ENCODE measurements around the gene ABHD6. TPM values are rescaled to one million over a fixed set of nuclear protein-coding genes. Genes with fewer than 3 reads are reported as not detected.

ABHD6 gene
- polyA plus RNA-seq, 3 donors, result 7.3 to 11.6 (median 9.0) TPM

DNA sequence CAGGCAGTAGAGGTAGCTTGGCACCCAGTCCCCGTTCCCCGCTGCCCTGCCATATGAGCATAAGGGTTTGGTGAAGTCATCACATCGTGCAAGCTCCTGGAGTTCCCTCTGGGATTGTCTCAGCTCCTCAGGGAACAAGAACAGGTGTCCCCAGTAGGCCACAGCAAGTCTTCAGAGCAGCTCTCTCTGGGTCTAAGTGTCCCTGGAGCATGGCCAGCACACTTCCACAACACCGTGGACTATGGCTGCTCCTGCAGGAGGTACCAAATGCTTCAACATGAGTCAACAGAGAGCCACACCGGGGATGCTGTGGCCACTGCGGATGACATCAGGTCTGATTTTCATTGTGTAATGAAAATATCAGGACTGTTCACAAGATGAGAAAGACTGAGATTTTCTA is 23.1 kb downstream of the ABHD6 start:
- Histone ChIP-seq H3K9me3 (replicated peaks in 1 of 2; ENCODE audit: control insufficient read depth in 1 of 2, insufficient read depth in 1 of 2, low read length in 2 of 2) (no peaks in the 10 kb centered on the region), H3K79me2 (ENCODE audit: insufficient read depth, low read length) (no peaks in the 10 kb centered on the region), H3K27ac (ENCODE audit: low read depth in 1 of 2, low read length in 2 of 2) (peak overlapping the region in 1 of 2 donors; percentile 32), H2AFZ (ENCODE audit: insufficient read depth, low read depth, low read length, poor library complexity, severe bottlenecking) (no peak overlapping the region), H3K4me3 (replicated peaks in 1 of 3; ENCODE audit: low read depth in 2 of 3, low read length in 3 of 3) (no peak overlapping the region), H3K9ac (ENCODE audit: insufficient read depth, low read length, poor library complexity, severe bottlenecking) (no peak overlapping the region), H3K36me3 (replicated peaks in 1 of 2; ENCODE audit: control insufficient read depth in 1 of 2, insufficient read depth in 2 of 2, low read length in 2 of 2) (peaks cover 19 to 38% of the 10 kb centered on the region in 2 donors), H3K4me2 (replicated peaks; ENCODE audit: extremely low read depth, low read length, poor library complexity, severe bottlenecking) (no peak overlapping the region), H3K4me1 (ENCODE audit: control insufficient read depth in 1 of 2, insufficient read depth in 2 of 2, low read length in 2 of 2) (peaks cover 0 to 6% of the 10 kb centered on the region in 2 donors), H3K27me3 (ENCODE audit: control insufficient read depth in 2 of 2, insufficient read depth in 2 of 2, low read length in 2 of 2) (no peaks in the 10 kb centered on the region), H4K20me1 (ENCODE audit: insufficient read depth, low read length) (no peaks in the 10 kb centered on the region)
- no peaks in the 10 kb centered on the region for H3K9me3 Mint-ChIP-seq
- H3K27ac Mint-ChIP-seq, result peak overlapping the region in 6 of 7 donors; percentile 68 to 89 (median 76)
- intact Hi-C loops (cut with micrococcal nuclease), result no loop called here
- no peak overlapping the region for H3K4me3 Mint-ChIP-seq
- peaks cover 18% of the 10 kb centered on the region for H3K4me1 Mint-ChIP-seq
- no peaks in the 10 kb centered on the region for H3K27me3 Mint-ChIP-seq (ENCODE audit: low read depth in 3 of 3)
- TF ChIP-seq, protein P1, sequence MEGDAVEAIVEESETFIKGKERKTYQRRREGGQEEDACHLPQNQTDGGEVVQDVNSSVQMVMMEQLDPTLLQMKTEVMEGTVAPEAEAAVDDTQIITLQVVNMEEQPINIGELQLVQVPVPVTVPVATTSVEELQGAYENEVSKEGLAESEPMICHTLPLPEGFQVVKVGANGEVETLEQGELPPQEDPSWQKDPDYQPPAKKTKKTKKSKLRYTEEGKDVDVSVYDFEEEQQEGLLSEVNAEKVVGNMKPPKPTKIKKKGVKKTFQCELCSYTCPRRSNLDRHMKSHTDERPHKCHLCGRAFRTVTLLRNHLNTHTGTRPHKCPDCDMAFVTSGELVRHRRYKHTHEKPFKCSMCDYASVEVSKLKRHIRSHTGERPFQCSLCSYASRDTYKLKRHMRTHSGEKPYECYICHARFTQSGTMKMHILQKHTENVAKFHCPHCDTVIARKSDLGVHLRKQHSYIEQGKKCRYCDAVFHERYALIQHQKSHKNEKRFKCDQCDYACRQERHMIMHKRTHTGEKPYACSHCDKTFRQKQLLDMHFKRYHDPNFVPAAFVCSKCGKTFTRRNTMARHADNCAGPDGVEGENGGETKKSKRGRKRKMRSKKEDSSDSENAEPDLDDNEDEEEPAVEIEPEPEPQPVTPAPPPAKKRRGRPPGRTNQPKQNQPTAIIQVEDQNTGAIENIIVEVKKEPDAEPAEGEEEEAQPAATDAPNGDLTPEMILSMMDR (IDR thresholded peaks at IDR 0.05), result no peak
- 90% methylated on average over 4 of the region's 6 CpGs for whole genome bisulfite sequencing (ENCODE audit: insufficient coverage)
- DNase-seq, result peak; percentile 14 to 49 (median 32)
- H3K36me3 Mint-ChIP-seq, result peaks cover 44 to 47% of the 10 kb centered on the region in 2 donors

DNA sequence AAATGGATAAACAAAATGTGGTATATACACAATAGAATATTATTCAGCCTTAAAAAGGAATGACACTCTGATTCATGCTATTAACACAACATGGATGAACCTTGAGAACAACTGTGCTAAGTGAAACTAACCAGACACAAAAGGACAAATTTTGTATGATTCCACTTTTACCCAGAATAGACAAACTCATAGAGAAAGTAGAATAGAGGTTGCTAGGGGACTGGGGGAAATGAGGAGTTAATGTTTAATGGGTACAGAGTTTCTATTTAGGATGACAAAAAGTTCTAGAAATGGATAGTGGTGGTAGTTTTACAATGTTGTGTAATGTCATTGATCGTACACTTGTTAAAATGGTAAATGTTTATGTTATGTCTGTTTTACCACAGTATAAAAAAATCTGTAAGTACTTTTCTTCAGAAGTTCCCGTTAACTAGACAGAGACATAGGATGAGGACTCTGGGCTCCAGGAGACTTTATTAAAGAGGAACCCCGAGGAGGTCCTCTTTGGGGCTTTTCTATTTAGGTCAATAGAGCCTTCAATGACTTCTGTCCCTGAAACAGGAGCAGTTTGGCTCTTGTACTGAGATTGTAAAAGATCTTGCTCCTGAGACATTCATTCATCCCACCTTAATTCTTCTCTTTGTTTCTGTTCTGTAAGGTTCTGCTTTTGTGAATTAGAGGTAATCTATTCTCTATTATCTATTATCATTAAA is 24.5 kb downstream of the ABHD6 start:
- Histone ChIP-seq H3K4me2 (replicated peaks; ENCODE audit: extremely low read depth, low read length, poor library complexity, severe bottlenecking) (no peak overlapping the region), H3K9ac (ENCODE audit: insufficient read depth, low read length, poor library complexity, severe bottlenecking) (no peak overlapping the region), H3K27me3 (ENCODE audit: control insufficient read depth in 2 of 2, insufficient read depth in 2 of 2, low read length in 2 of 2) (no peaks in the 10 kb centered on the region), H3K4me1 (ENCODE audit: control insufficient read depth in 1 of 2, insufficient read depth in 2 of 2, low read length in 2 of 2) (no peaks in the 10 kb centered on the region), H3K36me3 (replicated peaks in 1 of 2; ENCODE audit: control insufficient read depth in 1 of 2, insufficient read depth in 2 of 2, low read length in 2 of 2) (peaks cover 16 to 38% of the 10 kb centered on the region in 2 donors), H4K20me1 (ENCODE audit: insufficient read depth, low read length) (no peaks in the 10 kb centered on the region), H3K4me3 (replicated peaks in 1 of 3; ENCODE audit: low read depth in 2 of 3, low read length in 3 of 3) (no peak overlapping the region), H2AFZ (ENCODE audit: insufficient read depth, low read depth, low read length, poor library complexity, severe bottlenecking) (no peak overlapping the region), H3K79me2 (ENCODE audit: insufficient read depth, low read length) (no peaks in the 10 kb centered on the region), H3K27ac (ENCODE audit: low read depth in 1 of 2, low read length in 2 of 2) (no peak overlapping the region), H3K9me3 (replicated peaks in 1 of 2; ENCODE audit: control insufficient read depth in 1 of 2, insufficient read depth in 1 of 2, low read length in 2 of 2) (no peaks in the 10 kb centered on the region)
- Mint-ChIP-seq H3K27ac (peak overlapping the region in 1 of 7 donors; percentile 3), H3K9me3 (no peaks in the 10 kb centered on the region), H3K36me3 (peaks cover 38 to 42% of the 10 kb centered on the region in 2 donors), H3K4me1 (peaks cover 10% of the 10 kb centered on the region), H3K27me3 (ENCODE audit: low read depth in 3 of 3) (no peaks in the 10 kb centered on the region), H3K4me3 (no peak overlapping the region)
- WGBS (ENCODE audit: insufficient coverage), result 100% methylated on average over 1 of the region's 3 CpGs
- intact Hi-C loops (cut with micrococcal nuclease), result no loop called here
- TF ChIP-seq, protein P1 (IDR thresholded peaks at IDR 0.05), result no peak
- no peak for DNase-seq

Data from CD14-positive monocyte (primary cell).